Activated CD8-positive, alpha-beta T cell treated with anti-CD3 and anti-CD28 coated beads for 36 hours (primary cell): Measurements from ENCODE around the gene CIAO1. TPM values are rescaled to one million over a fixed set of nuclear protein-coding genes. Genes with fewer than 3 reads are reported as not detected.
"Not testable (repeated sequence)": the region's sequence is repeated elsewhere in the genome, so short reads cannot be mapped to it uniquely, and the experiment has no call there.

Source experiments
- ATAC-seq: fragments of 200-7000 bp; cut with Tn5 transposase; one replicate; pipeline ENCODE4 v1.10.0; 2021; ENCODE audit warnings: mild to moderate bottlenecking, moderate library complexity
- CTCF ChIA-PET: fragments of 350-600 bp; sonication (Branson Sonifier 250); formaldehyde crosslinking; loops from one replicate; lab custom pipeline; 2021; ENCODE audit warnings: antibody characterized with exemption; lab: Charles Lee
- POLR2A ChIA-PET: fragments of 350-600 bp; sonication (Branson Sonifier 250); formaldehyde crosslinking; loops from one replicate; lab custom pipeline; 2021; ENCODE audit warnings: antibody characterized with exemption; lab: Charles Lee
- DNase-seq: peaks from one replicate; pipeline ENCODE4 v3.0.0-alpha.2; 2020
- H3K27ac Mint-ChIP-seq: one replicate; pipeline ENCODE4 v1.8.0; 2021; ENCODE audit warnings: mild to moderate bottlenecking, mixed read lengths
- H3K27me3 Mint-ChIP-seq: one replicate; pipeline ENCODE4 v1.8.0; 2021; ENCODE audit warnings: mixed read lengths
- H3K36me3 Mint-ChIP-seq: one replicate; pipeline ENCODE4 v1.8.0; 2021; ENCODE audit warnings: low read depth, mixed read lengths
- H3K4me1 Mint-ChIP-seq: one replicate; pipeline ENCODE4 v1.8.0; 2021; ENCODE audit warnings: low read depth, mixed read lengths
- H3K4me3 Mint-ChIP-seq: one replicate; pipeline ENCODE4 v1.8.0; 2021; ENCODE audit warnings: mild to moderate bottlenecking, moderate library complexity, mixed read lengths
- H3K9me3 Mint-ChIP-seq: one replicate; pipeline ENCODE4 v1.8.0; 2021; ENCODE audit warnings: mixed read lengths
- CTCF ChIP-seq: fragments of 200-600 bp; IDR thresholded peaks from one replicate; pipeline ENCODE4 v1.8.0; 2022; ENCODE audit warnings: antibody characterized with exemption, mild to moderate bottlenecking
- intact Hi-C: fragments of 100-400 bp; cut with micrococcal nuclease; formaldehyde crosslinking; loops from one replicate; pipeline ENCODE4 v1.10.0; 2022
- total RNA-seq, 2 experiments: library from RNA; stranded (reverse); gene quantifications; one replicate each; pipeline ENCODE4 v1.2.3, GENCODE V29; 2021

CIAO1 gene
- total RNA-seq, 2 experiments from 2014 or later: 72.1 to 72.3 TPM

- intact Hi-C loops: no loop called here
- Mint-ChIP-seq H3K27me3 (no peaks in the 10 kb centered on the region), H3K4me1 (peaks cover 5% of the 10 kb centered on the region), H3K4me3 (no peak overlapping the region), H3K27ac (no peak overlapping the region), H3K9me3 (no peaks in the 10 kb centered on the region), H3K36me3 (peaks cover 66% of the 10 kb centered on the region)
- ATAC-seq (no peak), DNase-seq (no peak)
- ChIA-PET CTCF (interaction anchor here (1.1 kb wide), 1 partner anchor 163 kb away, joined by 3 read pairs; no protein-coding TSS in a partner anchor), POLR2A (interaction anchor here (0.8 to 1.2 kb wide), 2 partner anchors 11 to 16 kb away, joined by 3 to 4 read pairs; no protein-coding TSS in a partner anchor)
- TF ChIP-seq CTCF: no peak
These were observed 10.9 kb downstream of the CIAO1 start for GRCh38 chr2:96276787-96277499.

- no peaks in the 10 kb centered on the region for H3K27me3 Mint-ChIP-seq
- no peak for TF ChIP-seq CTCF
- DNase-seq (no peak), ATAC-seq (no peak)
- no peak overlapping the region for H3K4me3 Mint-ChIP-seq
- peak overlapping the region; percentile 14 for H3K27ac Mint-ChIP-seq
- H3K9me3 Mint-ChIP-seq: no peaks in the 10 kb centered on the region
- intact Hi-C loops: no loop called here
- H3K36me3 Mint-ChIP-seq: peaks cover 78% of the 10 kb centered on the region
- ChIA-PET POLR2A (interaction anchor here (1.4 kb wide), 1 partner anchor 10 kb away, joined by 4 read pairs; no protein-coding TSS in a partner anchor), CTCF (no interaction called here)
- no peaks in the 10 kb centered on the region for H3K4me1 Mint-ChIP-seq
These were observed 21.3 kb downstream of the CIAO1 start for GRCh38 chr2:96287273-96287856.

GRCh38 chr2:96291751-96292150 lies 25.7 kb downstream of the CIAO1 start:
- Mint-ChIP-seq H3K4me1 (no peaks in the 10 kb centered on the region), H3K9me3 (no peaks in the 10 kb centered on the region), H3K27me3 (no peaks in the 10 kb centered on the region), H3K36me3 (peaks cover 85% of the 10 kb centered on the region), H3K27ac (no peak overlapping the region), H3K4me3 (no peak overlapping the region)
- TF ChIP-seq CTCF: no peak
- DNase-seq (no peak), ATAC-seq (no peak)
- POLR2A ChIA-PET: interaction anchor here (1.5 to 2.7 kb wide), 3 partner anchors 10 to 13 kb away, joined by 5 to 15 read pairs (median 7); partner anchors contain the start of gene SNRNP200
- intact Hi-C loops: no loop called here
- CTCF ChIA-PET: no interaction called here

- intact Hi-C loops, H3K9me3 Mint-ChIP-seq, H3K27ac Mint-ChIP-seq, H3K27me3 Mint-ChIP-seq, H3K4me1 Mint-ChIP-seq, H3K4me3 Mint-ChIP-seq, DNase-seq, ATAC-seq: not testable (repeated sequence)
- CTCF ChIA-PET: interaction anchor here (1.5 kb wide), 1 partner anchor 39 kb away, joined by 4 read pairs; no protein-coding TSS in a partner anchor
- peaks cover 84% of the 10 kb centered on the region for H3K36me3 Mint-ChIP-seq
- POLR2A ChIA-PET: interaction anchor here (1.0 to 2.2 kb wide), 4 partner anchors 9 to 62 kb away, joined by 3 to 6 read pairs (median 6); no protein-coding TSS in a partner anchor
These were observed 28.2 kb downstream of the CIAO1 start for GRCh38 chr2:96294271-96294670.

GRCh38 chr2:96296925-96297324 lies 30.9 kb downstream of the CIAO1 start:
- ChIA-PET CTCF (interaction anchor here (0.7 kb wide), 1 partner anchor 9 kb away, joined by 3 read pairs; no protein-coding TSS in a partner anchor), POLR2A (interaction anchor here (1.0 to 1.4 kb wide), 2 partner anchors 13 to 28 kb away, joined by 3 to 4 read pairs; partner anchors contain the start of gene ITPRIPL1)
- Mint-ChIP-seq H3K9me3 (no peaks in the 10 kb centered on the region), H3K4me1 (peaks cover 14% of the 10 kb centered on the region), H3K4me3 (no peak overlapping the region), H3K36me3 (peaks cover 74% of the 10 kb centered on the region), H3K27ac (no peak overlapping the region), H3K27me3 (no peaks in the 10 kb centered on the region)
- no peak for TF ChIP-seq CTCF
- intact Hi-C loops: no loop called here
- DNase-seq (no peak), ATAC-seq (no peak)
